ENCODE results near the gene EML1. TPM values are rescaled to one million over a fixed set of nuclear protein-coding genes. Genes with fewer than 3 reads are reported as not detected.

Gene EML1
- total and polyA plus RNA-seq, 2 of the 13 experiments (the other 11 are each of a cell fraction or from before 2014, with no cell fraction given): 0.59 to 1.7 TPM

DNA sequence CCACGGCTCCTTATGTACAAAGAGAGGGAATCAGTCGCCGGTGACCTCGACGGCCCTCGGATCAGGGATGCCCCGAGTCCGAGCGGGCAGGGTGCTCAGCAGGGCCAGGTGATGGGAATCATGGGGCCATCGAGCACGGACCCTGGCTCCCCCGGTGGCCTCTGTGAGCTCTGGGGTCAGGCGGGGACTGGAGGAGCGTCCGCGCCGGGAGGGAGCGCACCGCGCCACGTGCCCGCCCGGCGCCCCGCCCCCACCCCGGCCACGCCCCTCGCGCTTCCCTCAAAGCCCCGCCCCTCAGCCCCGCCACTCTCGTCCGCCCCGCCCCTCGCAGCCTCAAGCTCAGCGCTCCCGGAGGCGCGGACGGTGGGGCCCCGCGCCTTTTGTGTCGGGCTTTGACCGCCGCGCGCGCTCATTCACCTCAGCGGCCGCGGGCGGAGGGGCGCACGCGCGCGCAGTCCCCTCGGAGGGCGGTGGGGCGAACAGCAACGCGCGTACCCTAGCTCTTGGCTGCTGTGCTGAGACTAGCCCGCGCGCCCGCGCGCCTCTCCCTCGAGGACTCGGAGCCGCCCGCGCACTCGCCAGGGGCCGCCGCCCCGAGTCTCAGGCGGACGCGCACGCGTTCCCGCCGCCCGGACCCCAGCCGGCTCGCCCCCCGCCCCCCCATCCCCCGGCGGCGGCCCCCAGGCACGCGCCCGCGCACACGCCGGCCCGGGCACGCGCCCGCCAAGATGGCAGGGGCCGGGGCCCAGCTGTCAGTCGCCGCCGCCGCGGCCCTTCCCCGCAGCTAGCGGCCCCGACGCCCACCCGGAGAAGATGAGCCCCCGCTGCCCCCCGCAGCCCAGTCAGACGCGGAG lies 178.1 kb downstream of the EML1 start (continued):
- TF ChIP-seq, protein P1, sequence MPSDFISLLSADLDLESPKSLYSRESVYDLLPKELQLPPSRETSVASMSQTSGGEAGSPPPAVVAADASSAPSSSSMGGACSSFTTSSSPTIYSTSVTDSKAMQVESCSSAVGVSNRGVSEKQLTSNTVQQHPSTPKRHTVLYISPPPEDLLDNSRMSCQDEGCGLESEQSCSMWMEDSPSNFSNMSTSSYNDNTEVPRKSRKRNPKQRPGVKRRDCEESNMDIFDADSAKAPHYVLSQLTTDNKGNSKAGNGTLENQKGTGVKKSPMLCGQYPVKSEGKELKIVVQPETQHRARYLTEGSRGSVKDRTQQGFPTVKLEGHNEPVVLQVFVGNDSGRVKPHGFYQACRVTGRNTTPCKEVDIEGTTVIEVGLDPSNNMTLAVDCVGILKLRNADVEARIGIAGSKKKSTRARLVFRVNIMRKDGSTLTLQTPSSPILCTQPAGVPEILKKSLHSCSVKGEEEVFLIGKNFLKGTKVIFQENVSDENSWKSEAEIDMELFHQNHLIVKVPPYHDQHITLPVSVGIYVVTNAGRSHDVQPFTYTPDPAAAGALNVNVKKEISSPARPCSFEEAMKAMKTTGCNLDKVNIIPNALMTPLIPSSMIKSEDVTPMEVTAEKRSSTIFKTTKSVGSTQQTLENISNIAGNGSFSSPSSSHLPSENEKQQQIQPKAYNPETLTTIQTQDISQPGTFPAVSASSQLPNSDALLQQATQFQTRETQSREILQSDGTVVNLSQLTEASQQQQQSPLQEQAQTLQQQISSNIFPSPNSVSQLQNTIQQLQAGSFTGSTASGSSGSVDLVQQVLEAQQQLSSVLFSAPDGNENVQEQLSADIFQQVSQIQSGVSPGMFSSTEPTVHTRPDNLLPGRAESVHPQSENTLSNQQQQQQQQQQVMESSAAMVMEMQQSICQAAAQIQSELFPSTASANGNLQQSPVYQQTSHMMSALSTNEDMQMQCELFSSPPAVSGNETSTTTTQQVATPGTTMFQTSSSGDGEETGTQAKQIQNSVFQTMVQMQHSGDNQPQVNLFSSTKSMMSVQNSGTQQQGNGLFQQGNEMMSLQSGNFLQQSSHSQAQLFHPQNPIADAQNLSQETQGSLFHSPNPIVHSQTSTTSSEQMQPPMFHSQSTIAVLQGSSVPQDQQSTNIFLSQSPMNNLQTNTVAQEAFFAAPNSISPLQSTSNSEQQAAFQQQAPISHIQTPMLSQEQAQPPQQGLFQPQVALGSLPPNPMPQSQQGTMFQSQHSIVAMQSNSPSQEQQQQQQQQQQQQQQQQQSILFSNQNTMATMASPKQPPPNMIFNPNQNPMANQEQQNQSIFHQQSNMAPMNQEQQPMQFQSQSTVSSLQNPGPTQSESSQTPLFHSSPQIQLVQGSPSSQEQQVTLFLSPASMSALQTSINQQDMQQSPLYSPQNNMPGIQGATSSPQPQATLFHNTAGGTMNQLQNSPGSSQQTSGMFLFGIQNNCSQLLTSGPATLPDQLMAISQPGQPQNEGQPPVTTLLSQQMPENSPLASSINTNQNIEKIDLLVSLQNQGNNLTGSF (CRISPR knock-in tag; IDR thresholded peaks at IDR 0.05): peak; percentile 29; the same call in 1 of the 2 replicates
- TF ChIP-seq ZNF747 (CRISPR knock-in tag; IDR thresholded peaks at IDR 0.05; ENCODE audit: borderline replicate concordance) (peak; percentile 71; the same call in 1 of the 2 replicates), ATF1 (CRISPR knock-in tag; IDR thresholded peaks at IDR 0.05) (no peak), ZNF552 (CRISPR knock-in tag; IDR thresholded peaks at IDR 0.05; ENCODE audit: borderline replicate concordance) (no peak), REL (CRISPR knock-in tag; conservative IDR thresholded peaks at IDR 0.05) (no peak), SMC3 (IDR thresholded peaks at IDR 0.05; ENCODE audit: low read length) (no peak), U2AF1 (optimal IDR thresholded peaks at IDR 0.05; ENCODE audit: low read depth, low read length) (no peak), FLYWCH1 (CRISPR knock-in tag; IDR thresholded peaks at IDR 0.05) (no peak), ZNF772 (CRISPR knock-in tag; IDR thresholded peaks at IDR 0.05) (no peak; the same call in 1 of the 2 replicates), ZKSCAN1 (IDR thresholded peaks at IDR 0.05; ENCODE audit: low read length) (no peak)
- TF ChIP-seq, protein P2, sequence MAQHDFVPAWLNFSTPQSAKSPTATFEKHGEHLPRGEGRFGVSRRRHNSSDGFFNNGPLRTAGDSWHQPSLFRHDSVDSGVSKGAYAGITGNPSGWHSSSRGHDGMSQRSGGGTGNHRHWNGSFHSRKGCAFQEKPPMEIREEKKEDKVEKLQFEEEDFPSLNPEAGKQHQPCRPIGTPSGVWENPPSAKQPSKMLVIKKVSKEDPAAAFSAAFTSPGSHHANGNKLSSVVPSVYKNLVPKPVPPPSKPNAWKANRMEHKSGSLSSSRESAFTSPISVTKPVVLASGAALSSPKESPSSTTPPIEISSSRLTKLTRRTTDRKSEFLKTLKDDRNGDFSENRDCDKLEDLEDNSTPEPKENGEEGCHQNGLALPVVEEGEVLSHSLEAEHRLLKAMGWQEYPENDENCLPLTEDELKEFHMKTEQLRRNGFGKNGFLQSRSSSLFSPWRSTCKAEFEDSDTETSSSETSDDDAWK (CRISPR knock-in tag; IDR thresholded peaks at IDR 0.05): no peak
- TF ChIP-seq, protein P3, sequence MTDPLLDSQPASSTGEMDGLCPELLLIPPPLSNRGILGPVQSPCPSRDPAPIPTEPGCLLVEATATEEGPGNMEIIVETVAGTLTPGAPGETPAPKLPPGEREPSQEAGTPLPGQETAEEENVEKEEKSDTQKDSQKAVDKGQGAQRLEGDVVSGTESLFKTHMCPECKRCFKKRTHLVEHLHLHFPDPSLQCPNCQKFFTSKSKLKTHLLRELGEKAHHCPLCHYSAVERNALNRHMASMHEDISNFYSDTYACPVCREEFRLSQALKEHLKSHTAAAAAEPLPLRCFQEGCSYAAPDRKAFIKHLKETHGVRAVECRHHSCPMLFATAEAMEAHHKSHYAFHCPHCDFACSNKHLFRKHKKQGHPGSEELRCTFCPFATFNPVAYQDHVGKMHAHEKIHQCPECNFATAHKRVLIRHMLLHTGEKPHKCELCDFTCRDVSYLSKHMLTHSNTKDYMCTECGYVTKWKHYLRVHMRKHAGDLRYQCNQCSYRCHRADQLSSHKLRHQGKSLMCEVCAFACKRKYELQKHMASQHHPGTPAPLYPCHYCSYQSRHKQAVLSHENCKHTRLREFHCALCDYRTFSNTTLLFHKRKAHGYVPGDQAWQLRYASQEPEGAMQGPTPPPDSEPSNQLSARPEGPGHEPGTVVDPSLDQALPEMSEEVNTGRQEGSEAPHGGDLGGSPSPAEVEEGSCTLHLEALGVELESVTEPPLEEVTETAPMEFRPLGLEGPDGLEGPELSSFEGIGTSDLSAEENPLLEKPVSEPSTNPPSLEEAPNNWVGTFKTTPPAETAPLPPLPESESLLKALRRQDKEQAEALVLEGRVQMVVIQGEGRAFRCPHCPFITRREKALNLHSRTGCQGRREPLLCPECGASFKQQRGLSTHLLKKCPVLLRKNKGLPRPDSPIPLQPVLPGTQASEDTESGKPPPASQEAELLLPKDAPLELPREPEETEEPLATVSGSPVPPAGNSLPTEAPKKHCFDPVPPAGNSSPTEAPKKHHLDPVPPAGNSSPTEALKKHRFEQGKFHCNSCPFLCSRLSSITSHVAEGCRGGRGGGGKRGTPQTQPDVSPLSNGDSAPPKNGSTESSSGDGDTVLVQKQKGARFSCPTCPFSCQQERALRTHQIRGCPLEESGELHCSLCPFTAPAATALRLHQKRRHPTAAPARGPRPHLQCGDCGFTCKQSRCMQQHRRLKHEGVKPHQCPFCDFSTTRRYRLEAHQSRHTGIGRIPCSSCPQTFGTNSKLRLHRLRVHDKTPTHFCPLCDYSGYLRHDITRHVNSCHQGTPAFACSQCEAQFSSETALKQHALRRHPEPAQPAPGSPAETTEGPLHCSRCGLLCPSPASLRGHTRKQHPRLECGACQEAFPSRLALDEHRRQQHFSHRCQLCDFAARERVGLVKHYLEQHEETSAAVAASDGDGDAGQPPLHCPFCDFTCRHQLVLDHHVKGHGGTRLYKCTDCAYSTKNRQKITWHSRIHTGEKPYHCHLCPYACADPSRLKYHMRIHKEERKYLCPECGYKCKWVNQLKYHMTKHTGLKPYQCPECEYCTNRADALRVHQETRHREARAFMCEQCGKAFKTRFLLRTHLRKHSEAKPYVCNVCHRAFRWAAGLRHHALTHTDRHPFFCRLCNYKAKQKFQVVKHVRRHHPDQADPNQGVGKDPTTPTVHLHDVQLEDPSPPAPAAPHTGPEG (CRISPR knock-in tag; IDR thresholded peaks at IDR 0.05): peak; percentile 76
- TF ChIP-seq, protein P4, sequence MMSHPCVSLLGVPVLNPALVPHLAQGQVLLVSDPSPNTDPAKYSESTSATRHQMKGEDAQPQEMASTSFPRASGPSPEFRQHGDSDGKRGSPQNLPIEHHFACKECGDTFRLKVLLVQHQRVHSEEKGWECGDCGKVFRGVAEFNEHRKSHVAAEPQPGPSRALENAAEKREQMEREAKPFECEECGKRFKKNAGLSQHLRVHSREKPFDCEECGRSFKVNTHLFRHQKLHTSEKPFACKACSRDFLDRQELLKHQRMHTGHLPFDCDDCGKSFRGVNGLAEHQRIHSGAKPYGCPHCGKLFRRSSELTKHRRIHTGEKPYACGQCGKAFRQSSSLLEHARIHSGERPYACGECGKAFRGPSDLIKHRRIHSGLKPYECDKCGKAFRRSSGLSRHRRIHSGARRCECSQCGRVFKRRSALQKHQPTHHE (CRISPR knock-in tag; IDR thresholded peaks at IDR 0.05; ENCODE audit: borderline replicate concordance): no peak
